ENCODE measurements around the gene FANK1.

The FANK1 gene

GRCh38 chr10:126004752-126005151 is 108.4 kb downstream of the FANK1 start:
- no peak for DNase-seq (ENCODE audit: low read depth)
- no peak overlapping the region for H3K4me3 ChIP-seq (ENCODE audit: low read length)
- TF ChIP-seq CTCF (conservative IDR thresholded peaks at IDR 0.05; ENCODE audit: low read depth, low read length) = no peak

GRCh38 chr10:126006264-126006663 is 109.9 kb downstream of the FANK1 start:
- DNase-seq (ENCODE audit: low read depth) = no peak
- TF ChIP-seq CTCF (conservative IDR thresholded peaks at IDR 0.05; ENCODE audit: low read depth, low read length) = no peak
- no peak overlapping the region for H3K4me3 ChIP-seq (ENCODE audit: low read length)

DNA sequence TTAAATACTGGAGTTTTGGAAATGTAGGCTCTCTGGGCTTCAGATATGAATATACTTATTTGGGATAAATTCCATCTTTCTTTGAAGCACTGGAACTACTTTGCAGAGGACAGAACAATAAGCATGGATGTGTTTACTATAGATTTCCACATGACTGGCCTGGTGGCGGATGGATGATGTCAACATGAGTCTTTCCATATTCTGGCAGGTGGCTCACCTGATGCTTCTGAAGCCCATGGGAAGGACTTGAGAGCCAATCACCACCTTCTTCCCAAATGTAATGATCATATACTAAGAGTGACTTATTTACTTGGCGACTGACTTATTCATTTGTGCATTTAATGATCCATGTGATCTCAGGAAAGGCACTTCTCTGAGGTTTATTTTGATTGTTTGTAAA is 110.5 kb downstream of the FANK1 start:
- TF ChIP-seq CTCF (conservative IDR thresholded peaks at IDR 0.05; ENCODE audit: low read depth, low read length) = no peak
- no peak for DNase-seq (ENCODE audit: low read depth)
- no peak overlapping the region for H3K4me3 ChIP-seq (ENCODE audit: low read length)

DNA sequence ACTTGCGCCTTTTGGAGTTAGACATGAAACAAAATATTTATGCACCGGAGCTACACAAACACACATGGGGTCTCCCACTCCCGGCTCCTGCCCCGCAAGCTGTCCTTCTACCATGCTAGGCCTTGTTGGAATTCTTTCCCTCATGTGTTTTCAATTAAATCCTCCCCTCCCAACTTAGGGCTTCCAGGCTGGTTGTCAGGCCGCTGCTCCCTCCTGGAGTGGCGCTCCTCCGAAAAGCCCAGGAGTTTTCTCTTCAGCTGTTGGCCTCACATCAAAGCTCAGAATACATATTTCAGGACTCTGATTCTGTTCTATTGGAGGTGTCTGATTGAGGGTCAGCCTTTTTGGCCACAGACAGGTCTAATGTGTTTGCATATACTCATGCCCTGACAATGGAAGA is 113.3 kb downstream of the FANK1 start:
- no peak for DNase-seq (ENCODE audit: low read depth)
- no peak for TF ChIP-seq CTCF (conservative IDR thresholded peaks at IDR 0.05; ENCODE audit: low read depth, low read length)
- no peak overlapping the region for H3K4me3 ChIP-seq (ENCODE audit: low read length)

DNA sequence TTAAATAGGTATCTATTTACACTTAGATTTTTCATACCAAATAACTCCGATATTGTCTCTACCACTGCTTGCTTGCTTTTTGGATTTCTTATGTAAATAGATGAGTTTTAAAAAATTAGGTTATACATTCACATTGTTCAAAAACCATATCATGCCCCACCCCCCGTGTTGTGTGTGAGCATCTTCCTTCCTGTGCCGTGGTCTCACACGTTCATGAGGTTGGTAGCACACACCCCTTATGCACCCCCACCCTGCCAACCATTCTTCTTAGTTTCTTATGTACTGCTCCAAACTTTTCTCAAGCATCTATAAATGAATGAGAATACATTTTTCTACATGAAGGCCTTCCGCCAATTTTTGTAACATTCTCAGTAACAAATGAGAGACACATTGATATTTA is 115.6 kb downstream of the FANK1 start:
- no peak for DNase-seq (ENCODE audit: low read depth)
- H3K4me3 ChIP-seq (ENCODE audit: low read length) = no peak overlapping the region
- no peak for TF ChIP-seq CTCF (conservative IDR thresholded peaks at IDR 0.05; ENCODE audit: low read depth, low read length)

DNA sequence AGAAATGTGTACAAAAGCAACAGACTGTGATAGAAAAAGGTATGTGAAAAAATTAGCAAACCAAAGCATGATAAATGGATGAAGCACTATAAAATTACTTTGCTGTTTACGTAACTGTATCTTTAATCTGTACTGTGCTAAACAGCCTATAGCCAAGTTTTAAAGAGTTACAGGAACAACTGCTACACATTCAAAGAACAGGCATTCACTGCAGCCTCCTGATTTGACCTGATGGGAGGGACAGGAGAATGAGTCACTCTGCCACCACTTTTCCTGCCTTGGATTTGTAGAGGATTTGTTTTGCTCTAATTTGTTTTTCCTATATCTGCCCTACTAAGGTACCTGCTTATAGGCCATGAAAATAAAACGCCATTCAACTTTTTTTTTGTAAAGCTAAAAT is 116.1 kb downstream of the FANK1 start:
- no peak overlapping the region for H3K4me3 ChIP-seq (ENCODE audit: low read length)
- no peak for DNase-seq (ENCODE audit: low read depth)
- no peak for TF ChIP-seq CTCF (conservative IDR thresholded peaks at IDR 0.05; ENCODE audit: low read depth, low read length)

- DNase-seq (ENCODE audit: low read depth) = no peak
- no peak overlapping the region for H3K4me3 ChIP-seq (ENCODE audit: low read length)
- TF ChIP-seq CTCF (conservative IDR thresholded peaks at IDR 0.05; ENCODE audit: low read depth, low read length) = no peak
These were observed 117.3 kb downstream of the FANK1 start for GRCh38 chr10:126013489-126014281.
